NOMO-1 treated with dmso at 0.1 percent for 144 hours (cell line): ENCODE data around the gene DLGAP4.

Source experiments
- DNase-seq: peaks from one replicate; lab custom pipeline; 2025; ENCODE audit not compliant: unreplicated experiment; lab: John Stamatoyannopoulos, UW

Gene DLGAP4

GRCh38 chr20:36275011-36275410, 31.1 kb upstream of the DLGAP4 start:
- no peak for DNase-seq

GRCh38 chr20:36275441-36276189, 30.5 kb upstream of the DLGAP4 start:
- DNase-seq, result no peak

- no peak for DNase-seq
Observed at GRCh38 chr20:36277546-36277945, 28.6 kb upstream of the DLGAP4 start.

GRCh38 chr20:36279362-36279761, 26.8 kb upstream of the DLGAP4 start:
- DNase-seq, result no peak

- DNase-seq, result no peak
Observed at GRCh38 chr20:36279776-36280175, 26.4 kb upstream of the DLGAP4 start.

- DNase-seq, result no peak
Observed at GRCh38 chr20:36281785-36282380, 24.3 kb upstream of the DLGAP4 start.

GRCh38 chr20:36284751-36285150, 21.4 kb upstream of the DLGAP4 start:
- DNase-seq, result no peak

GRCh38 chr20:36285746-36286447, 20.2 kb upstream of the DLGAP4 start:
- no peak for DNase-seq

- DNase-seq, result no peak
Observed at GRCh38 chr20:36297656-36298055, 8.5 kb upstream of the DLGAP4 start.

GRCh38 chr20:36298061-36298460, 8.1 kb upstream of the DLGAP4 start:
- DNase-seq, result no peak

- DNase-seq, result no peak
Observed at GRCh38 chr20:36298795-36299339, 7.3 kb upstream of the DLGAP4 start.

- DNase-seq, result no peak
Observed at GRCh38 chr20:36299459-36299858, 6.7 kb upstream of the DLGAP4 start.

GRCh38 chr20:36301359-36302119, 4.6 kb upstream of the DLGAP4 start:
- no peak for DNase-seq

- DNase-seq, result no peak
Observed at GRCh38 chr20:36303020-36303595, 3.0 kb upstream of the DLGAP4 start.

- no peak for DNase-seq
Observed at GRCh38 chr20:36303831-36304230, 2.3 kb upstream of the DLGAP4 start.

GRCh38 chr20:36304786-36305495, 1.2 kb upstream of the DLGAP4 start:
- no peak for DNase-seq

GRCh38 chr20:36306553-36307411, 643 bp downstream of the DLGAP4 start:
- no peak for DNase-seq

GRCh38 chr20:36307412-36308325, 1.5 kb downstream of the DLGAP4 start:
- no peak for DNase-seq
